GM21717 (cell line): ENCODE results near the gene SRGAP3.

ENCODE experiments used
- ATAC-seq: cut with Tn5 transposase; IDR thresholded peaks from one replicate; pipeline ENCODE4 v1.9.1; 2021; ENCODE audit warnings: mild to moderate bottlenecking, moderate library complexity; ENCODE audit not compliant: unreplicated experiment

The SRGAP3 gene

DNA sequence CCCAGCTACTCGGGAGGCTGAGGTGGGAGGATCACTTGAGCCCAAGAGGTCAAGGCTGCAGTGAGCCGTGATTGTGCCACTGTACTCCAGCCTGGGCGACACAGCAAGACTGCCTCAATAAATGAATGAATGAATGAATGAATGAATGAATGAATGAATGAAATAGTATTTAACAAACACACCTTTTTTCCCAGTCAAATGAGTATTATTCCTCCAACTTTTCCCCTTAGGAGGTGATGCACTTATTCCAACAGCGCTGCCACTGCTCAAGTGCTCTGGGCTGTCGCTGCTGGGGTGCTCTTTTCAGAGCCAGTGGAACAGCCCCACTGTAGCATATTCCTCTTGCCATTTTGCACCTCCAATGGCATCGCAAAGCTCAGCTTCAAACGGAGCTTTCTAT is 219.4 kb downstream of the SRGAP3 start:
- no peak for ATAC-seq

DNA sequence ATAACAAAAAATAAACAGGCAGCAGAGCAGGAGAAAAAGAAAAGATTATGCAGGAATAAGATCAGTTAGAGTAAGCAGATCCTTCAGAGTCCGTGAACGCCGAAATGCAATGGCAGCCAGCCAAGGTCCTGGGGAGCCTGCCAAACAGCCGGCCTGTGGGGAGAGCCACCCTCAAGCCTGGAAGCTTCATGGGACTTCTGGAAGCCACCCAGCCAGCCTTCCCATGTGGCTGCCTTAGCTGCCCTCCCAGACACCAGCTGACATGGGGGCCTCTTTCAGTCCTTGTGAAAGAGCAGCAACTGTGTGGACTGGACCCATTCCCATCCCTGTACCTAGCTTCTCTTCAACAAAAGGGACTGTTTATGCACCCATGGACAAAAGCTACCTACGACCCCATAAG is 221.3 kb downstream of the SRGAP3 start:
- ATAC-seq: no peak

DNA sequence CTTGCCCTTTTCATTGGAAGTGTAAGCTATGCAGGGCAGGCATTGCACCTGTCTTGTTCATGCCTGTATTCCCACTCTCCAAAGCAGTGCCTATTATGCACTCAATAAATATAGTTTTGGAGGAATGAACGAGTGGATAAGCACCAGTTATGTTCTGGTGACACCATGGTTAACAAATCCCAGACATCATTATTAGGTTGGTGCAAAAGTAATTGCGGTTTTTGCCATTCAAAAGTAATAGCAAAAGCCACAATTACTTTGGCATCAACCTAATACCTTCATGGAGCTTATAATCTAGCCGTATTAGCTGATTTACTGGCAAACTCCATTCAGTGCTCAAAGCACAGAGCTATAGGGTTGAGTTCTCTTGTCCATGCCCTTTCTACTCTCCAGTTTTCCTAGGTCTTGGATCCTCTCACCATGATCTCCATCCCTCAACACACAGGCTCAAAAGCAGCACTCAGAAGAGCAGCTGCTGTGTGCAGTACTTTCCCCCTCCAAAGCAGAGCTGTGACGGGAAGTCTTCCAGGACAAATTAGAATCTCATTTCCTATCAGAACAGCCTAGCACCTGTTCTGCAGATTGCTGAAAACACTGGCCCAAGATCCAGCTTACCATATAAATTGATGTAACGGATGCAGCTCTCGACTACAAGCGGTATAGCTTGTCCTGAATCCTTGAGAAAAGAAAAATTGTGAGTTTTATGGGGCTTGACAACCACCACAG is 223.0 kb downstream of the SRGAP3 start:
- no peak for ATAC-seq

DNA sequence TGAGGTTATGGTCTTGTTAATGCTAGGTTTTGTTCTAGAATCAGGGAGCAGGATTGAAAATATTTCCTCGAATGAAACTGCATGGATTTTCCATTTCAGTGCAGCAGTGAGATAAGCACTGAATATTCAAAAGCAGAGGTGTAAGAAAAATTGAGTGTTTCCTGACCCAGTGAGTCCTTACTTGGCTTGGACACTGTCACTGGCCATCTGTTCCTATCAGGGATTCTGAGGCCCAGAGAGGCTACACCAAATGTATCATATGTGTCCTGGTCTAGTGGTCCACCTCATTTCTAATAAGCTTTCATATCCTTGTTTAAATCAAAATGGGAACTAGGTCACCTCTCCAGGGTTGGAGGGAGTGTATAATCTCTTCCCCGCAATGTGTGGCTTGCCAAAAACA is 225.1 kb downstream of the SRGAP3 start:
- ATAC-seq: no peak

DNA sequence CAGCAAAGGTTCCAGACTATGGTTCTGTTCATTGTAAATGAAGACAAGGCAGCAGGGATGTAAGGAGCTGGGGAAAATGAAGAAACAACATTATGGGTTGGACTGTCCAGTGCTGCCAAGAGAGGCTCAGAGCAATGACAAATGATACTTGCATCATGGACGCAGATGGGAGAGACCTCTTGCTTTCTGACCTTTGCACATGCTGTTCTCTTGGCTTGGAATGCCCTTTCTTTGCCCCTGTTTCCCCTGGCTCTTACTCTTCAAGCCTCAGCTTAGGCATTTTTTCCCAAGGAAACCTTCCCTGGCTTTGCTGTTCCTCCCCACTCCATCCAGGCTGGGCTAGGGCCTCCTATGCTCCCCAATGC is 226.2 kb downstream of the SRGAP3 start:
- ATAC-seq: no peak

DNA sequence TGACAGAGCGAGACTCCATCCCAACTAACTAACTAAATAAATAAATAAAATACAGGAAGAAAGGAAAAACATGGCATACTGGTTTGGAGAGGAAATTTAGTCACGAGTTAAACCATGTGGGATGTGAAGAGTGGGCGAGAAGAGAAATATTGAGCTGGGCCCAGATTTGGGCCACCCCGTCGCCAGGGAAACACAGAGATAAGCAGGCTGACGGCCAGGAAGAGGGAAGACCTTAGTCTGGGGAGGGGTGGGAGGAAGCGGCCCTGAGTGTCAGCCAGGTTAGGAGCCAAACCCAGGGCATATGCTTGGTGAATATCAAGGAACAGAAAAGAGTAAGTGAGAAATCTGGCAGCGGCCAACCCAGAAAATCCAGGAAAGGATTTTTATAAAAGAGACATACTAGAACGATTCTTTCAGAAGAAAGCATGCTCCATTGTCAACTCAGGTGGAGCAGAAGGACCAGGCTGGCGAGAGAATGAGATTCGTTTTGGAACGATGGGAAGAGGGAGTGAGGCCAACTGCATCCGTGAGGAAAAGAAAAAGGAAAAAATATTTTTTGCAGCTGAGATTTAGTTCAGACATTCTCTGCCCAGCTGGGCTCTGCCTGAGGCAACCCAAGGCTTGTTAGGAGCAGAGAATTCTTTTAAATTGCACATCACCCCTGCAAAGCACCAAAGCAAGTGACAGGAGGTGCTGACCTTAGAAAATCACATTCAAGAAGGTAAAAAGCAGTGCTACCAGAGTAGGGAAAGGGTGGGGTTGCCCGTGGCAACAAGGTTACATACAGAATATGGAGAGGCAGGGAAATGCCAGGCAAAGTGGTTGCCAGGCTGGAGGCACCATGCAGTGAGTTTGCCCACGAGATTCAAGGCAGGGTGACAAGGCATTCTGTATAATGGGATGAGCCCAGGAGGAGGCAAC is 226.9 kb downstream of the SRGAP3 start:
- no peak for ATAC-seq

DNA sequence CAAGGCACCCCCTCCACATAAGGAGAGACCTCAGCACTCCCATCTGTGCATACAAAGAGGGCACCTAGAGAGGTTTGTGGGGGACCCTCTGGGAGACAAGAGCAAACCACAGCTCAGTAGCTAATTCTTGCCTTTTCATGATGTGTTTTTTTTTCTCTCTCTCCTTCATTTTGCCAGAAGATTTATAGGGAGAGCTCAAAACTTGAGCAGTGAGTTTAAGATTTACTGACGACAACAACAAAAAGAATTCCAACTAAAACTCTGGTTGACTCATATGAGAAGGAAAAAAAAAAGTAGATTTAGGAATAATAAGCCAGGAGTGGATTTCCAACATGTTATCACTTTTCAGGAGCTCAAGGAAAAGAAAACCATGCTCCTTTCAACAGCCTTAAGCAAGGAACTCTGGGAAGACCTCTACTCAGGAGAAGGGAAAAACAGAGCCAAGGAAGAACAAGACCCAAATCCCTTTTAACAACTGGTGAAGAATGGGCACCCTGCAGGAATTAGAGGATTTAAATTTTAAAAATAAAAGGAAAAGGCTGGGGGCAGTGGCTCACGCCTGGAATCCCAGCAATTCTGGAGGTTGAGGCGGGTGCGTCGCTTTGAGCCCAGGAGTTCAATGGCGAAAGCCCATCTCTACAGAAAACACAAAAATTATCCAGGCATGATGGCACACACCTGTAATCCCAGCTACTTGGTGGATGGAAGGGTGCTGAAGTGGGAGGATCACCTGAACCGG is 228.0 kb downstream of the SRGAP3 start:
- ATAC-seq: no peak

DNA sequence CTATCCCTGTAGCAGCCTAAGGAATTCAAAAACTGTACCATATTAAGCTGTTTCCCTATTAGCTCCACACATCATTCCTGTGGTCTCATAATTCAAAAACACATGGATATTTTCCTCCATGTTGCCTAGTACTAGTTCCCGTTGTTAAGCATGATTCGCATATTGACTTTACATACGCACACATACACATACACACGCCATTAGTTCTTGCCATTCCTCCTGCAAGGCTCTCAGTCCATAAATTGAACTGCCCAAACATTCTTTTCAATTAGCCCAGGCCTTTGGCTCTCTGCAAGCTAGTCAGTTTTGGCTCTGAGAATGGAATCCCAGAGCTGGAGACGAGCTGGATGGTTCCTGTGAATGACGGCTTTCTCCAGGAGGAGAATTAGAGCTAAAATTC is 229.0 kb downstream of the SRGAP3 start:
- no peak for ATAC-seq

DNA sequence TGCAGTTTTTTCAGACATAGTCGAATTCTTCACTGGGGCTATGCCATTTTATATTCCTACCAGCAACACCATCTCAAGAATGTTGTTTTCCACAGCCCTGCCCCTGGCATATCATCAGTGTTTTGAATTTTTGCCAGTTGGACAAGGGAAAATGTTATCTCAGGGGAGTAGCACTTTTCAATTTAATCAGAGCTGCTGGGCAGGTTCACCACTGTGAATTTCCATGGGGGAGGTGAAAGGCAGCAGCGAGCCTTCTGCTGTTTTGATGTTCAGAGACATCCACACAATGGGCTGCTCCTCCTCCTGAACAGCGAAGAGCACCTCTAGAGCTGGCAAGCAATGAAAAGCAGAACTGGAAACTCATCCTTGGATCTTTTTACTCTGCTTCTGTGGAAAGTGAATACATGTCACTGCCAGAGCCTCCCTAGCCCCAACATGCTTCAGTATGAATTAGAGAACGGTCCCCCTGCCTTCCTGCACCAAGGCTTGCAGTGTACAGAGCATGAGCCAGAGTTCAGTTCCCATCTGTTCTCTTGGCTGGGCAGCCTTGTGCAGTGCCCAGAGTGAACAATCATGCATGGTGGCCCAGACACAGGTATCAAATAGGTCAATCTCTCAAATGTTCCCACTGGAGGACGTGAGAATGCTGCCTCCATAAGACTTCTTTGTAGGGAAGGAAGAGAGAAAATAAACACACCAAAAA is 230.0 kb downstream of the SRGAP3 start:
- no peak for ATAC-seq

DNA sequence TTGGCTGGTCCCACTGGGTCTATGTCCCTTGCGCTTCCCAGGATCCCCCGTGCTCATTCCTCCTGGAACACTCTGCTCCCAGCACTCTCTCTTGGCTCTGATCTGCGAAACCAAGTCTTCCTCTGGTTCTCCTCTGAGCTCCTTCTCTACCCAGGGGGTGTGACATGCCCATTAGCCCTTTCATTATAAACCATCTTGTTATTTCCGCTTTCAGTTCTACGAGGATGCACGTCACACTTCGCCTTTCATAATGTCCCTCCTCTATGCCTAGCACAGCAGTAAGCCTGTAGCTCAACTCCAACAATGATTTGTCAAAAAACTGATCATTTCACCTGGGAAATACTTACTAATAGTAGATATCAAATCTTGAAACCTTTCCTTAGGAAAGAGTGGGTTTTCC is 234.2 kb downstream of the SRGAP3 start:
- no peak for ATAC-seq

DNA sequence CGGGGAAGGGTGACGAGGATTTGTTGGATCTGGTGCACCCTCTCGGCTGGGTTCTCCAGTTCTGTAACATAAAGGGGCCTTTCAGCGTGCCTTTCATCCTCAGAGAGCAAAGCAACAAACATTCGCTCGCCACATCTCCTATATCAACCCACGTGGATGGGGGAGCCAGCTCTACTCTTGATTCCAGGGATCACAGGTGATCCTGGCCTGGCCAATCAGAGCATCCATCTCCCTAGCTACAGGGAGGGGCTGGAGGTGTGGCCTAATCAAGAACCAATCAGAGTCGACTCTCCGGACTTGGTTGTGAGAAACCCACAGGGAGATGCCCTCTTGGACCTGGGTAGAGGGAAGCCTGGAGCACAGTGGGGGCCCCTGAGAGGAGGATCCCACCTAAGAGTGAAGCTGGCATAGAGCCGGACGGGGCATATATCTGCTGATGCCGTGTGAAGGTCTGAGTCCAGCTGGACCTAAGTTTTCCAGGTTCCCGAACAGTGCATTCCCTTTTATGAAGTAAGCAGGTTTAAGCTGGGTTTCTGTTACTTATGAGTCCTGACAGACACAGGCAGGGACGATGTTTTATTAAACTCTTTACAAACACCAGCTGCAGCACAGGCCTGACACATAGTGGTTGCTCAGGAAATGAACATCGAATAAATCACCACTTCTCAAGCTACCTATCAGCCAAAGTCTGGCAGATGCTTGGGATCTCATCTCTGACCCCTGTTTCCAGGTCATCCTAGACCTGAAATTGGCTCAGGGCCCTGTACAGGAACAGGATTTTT is 235.5 kb downstream of the SRGAP3 start:
- no peak for ATAC-seq

DNA sequence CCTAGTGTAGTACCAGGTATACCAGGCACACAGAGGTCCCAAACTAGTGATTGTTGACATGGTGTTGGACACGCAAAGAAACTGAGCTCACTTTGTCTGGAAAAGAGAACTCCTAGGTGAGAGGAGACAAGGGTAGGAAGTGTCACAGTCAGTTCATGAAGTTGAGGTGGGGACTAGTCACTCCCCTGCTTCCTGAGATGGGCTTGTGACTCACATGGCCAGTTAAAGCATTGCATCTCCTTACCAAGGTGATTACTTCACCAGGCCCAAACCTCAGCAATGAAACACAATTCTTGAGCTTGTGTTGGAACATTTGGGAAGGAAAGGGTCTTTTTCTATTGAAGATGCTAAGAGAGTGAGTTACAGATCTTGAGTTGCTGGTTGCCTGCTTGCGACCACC is 236.9 kb downstream of the SRGAP3 start:
- ATAC-seq: no peak

DNA sequence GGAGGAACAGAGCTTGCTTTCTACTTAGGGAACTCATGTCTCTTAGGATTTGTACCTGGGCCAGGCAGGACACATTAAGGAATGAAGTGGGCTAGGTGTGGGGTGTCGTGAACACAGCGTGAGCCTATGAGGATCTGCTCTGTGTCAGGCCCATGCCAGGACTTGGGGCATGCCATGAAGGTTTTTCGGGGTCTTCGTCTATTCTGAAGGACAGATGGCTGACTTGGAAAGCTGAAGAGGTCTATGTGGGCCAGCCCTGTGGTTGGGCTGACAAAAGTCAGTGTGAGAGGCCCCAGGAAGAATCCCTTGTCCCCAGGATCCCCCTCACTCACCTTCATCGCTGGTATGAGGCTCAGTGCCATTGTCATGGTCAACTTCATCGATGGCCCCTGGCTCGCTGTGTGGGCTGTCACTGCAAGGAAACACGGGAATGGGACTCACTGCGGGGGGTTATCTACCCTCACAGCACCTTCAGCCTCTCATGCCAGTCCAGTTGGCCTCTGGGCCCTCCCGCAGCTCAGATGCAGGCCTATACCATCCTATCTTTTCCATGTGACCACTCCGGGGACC is 239.4 kb downstream of the SRGAP3 start:
- no peak for ATAC-seq

DNA sequence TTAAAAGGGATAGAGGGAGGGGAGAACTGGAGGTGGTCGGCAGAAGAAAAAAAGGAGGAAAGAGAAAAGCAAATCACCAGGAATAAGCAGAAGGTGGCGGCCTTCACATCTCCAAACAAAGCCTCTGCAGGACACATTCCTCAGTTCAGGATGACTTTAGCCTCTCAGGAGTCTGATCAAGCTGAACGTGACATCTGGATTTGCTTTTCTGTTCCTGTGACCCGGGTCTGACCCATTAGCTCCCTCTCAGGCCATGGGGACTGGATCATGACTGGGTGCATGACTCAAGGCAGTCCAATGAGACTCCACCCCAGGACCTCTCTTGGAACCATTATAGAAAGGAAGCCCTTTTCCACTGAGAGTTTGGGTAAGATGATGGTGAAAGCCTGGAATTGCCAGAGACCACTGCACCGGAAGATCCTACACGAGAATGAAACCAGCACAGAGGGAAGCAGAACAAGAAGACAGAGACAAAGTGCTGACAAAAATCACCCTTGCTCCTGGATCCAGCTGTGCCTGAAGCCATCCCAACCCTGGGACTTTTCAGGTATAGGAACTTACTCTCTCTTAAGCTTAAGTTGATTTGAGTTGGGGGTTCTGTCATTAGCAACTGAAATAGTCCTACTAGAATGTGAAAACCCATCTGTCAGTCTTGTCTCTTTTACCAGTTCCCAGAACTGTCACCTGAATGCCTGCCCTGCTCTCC is 240.7 kb downstream of the SRGAP3 start:
- no peak for ATAC-seq

DNA sequence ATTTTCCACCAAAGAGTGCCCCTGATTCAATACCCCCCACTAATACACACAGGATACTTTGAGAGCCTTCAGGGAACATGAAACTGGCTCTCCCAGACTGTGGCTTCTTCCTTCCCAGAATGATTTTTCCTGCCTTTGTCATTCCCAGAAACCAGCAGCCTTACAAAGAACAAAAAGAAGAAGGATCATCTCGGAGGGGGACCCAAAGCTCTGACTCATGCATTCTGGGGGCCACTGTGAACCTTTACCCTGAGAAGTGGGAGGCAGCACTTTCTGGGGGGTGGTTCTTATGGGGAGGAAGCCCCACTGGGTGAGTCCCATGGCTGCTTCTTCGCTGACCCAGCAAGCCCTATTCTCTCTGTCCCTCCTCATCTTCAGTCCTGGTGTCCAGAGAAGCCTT is 241.5 kb downstream of the SRGAP3 start:
- ATAC-seq: no peak

DNA sequence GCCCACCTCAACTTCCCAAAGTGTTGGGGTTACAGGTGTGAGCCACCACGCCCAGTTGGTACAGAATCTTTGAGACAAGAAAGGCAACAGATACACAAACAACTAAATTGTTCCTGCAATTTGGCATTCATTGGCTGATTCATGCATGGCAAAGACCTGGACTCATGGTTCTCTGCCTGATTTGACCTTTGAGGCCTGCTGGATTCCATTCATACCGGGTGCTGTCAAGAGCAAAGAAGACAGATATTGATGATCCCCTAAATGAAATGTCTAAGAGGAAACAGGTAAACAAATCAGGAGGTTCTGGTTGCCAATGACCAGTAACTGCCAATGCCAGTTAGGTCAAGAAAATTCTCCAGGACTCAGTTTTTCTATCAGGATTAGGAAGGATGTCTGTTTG is 242.2 kb downstream of the SRGAP3 start:
- no peak for ATAC-seq

DNA sequence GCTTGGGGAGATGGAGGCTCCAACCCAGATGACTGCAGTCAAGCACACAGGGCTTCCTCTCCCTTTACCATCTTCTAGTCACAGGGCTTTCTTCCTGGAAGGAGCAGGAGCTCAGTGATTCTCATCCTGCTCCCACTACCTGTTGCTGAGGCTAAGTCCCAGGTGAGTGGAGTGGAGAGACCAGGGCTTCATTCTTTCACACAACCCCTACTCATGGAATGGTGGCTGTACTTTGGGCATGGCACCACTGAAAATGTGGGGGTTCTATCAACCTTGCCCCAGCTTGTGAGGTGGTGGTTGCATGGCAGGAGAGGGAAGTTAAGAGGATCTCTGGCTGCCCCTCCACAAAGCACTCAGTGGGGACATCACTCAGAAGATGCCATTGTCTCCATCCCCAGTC is 249.4 kb downstream of the SRGAP3 start:
- no peak for ATAC-seq

DNA sequence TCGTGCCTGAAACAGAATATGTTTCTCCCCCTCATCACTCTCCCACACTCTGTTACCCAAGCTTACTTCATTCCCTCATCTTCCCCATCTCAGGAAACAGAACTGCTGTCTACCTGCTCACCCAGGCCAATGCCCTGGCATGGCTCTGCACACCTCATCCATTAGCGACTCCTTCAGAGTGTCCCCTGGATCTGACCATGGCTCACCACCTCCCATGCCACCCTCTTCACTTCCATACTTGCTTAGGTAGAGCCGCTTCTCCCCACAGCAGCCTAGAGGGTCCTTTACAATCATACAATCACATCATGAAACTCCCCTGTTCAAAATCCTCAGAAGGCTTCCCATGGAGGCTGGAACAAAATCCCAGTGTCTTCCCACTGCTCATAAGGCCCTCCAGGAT is 252.3 kb downstream of the SRGAP3 start:
- no peak for ATAC-seq

DNA sequence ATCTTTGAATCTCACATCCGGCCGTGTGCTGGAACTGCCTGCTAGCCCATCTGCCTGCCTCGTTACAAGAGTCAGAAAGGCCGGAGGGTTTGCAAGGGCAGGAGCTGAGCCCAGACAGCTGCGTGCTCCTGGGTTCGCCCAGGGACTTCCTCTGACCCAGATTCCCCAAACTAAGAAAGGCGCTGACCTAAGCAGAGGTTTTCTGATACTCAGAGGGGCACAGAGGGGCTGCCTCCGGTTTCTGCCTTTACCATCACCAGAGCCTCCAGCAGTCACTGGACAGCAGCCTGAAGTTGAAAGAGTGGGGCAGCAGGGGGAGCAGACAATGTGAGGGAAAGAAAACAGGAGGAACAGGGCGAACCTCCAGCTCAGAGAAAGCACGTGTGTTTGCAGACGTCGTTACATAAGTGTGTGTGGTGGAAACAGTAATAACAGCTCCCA is 252.7 kb downstream of the SRGAP3 start:
- ATAC-seq: no peak
